ENCODE measurements around the gene SRD5A1. TPM values are rescaled to one million over a fixed set of nuclear protein-coding genes. Genes with fewer than 3 reads are reported as not detected.
A peak's percentile ranks its signal among the peaks of the same experiment; 100 is the strongest.

Gene SRD5A1
- total and polyA plus RNA-seq, 2 of the 8 experiments (the other 6 are each of a cell fraction or from before 2014, with no cell fraction given) = 34.7 to 42.4 TPM

GRCh38 chr5:6601271-6601670 lies 32.0 kb upstream of the SRD5A1 start:
- DNase-seq (ENCODE audit: low read depth in 1 of 2, low spot score in 2 of 2) = no peak
- peaks cover 47 to 80% (median 67%) of the 10 kb centered on the region in 4 experiments for H3K36me3 ChIP-seq (ENCODE audit: control insufficient read depth in 2 of 4, insufficient read depth in 4 of 4, low read length in 3 of 4)

More at GRCh38 chr5:6601271-6601670, 32.0 kb upstream of the SRD5A1 start:
- Histone ChIP-seq H4K91ac (replicated peaks; ENCODE audit: insufficient read length, low read length) (no peak overlapping the region), H2BK120ac (replicated peaks; ENCODE audit: low read depth, low read length) (no peak overlapping the region), H3K23me2 (ENCODE audit: low read depth, low read length) (no peaks in the 10 kb centered on the region), H3K18ac (ENCODE audit: extremely low read depth, low read length) (no peak overlapping the region), H3K4me2 (ENCODE audit: insufficient read depth in 1 of 2, low read depth in 2 of 2, low read length in 2 of 2) (no peak overlapping the region), H3K27ac (ENCODE audit: low read depth, low read length) (no peak overlapping the region), H2BK20ac (ENCODE audit: low read length) (no peak overlapping the region), H3K27me3 (replicated peaks in 1 of 4; ENCODE audit: control insufficient read depth in 3 of 4, extremely low read depth in 1 of 4, insufficient read depth in 3 of 4, low read length in 3 of 4) (no peaks in the 10 kb centered on the region), H2AK5ac (ENCODE audit: low read depth, low read length) (no peak overlapping the region), H3K9me3 (ENCODE audit: insufficient read depth in 2 of 2, low read depth in 1 of 2, low read length in 1 of 2) (no peaks in the 10 kb centered on the region), H3K9ac (replicated peaks in 1 of 4; ENCODE audit: extremely low read depth in 1 of 4, low read depth in 3 of 4, low read length in 3 of 4) (no peak overlapping the region), H3K56ac (replicated peaks; ENCODE audit: insufficient read length, low read depth, low read length) (no peak overlapping the region), H2BK12ac (ENCODE audit: low read depth, low read length) (no peak overlapping the region), H3K14ac (ENCODE audit: insufficient read length) (no peak overlapping the region), H3K79me1 (ENCODE audit: low read depth, low read length) (no peaks in the 10 kb centered on the region), H3K4ac (replicated peaks; ENCODE audit: insufficient read length, low read depth, low read length) (no peak overlapping the region), H4K20me1 (replicated peaks in 1 of 2; ENCODE audit: control insufficient read depth in 1 of 2, insufficient read depth in 2 of 2, low read length in 2 of 2) (peaks cover 11 to 12% of the 10 kb centered on the region in 2 experiments), H3K23ac (ENCODE audit: insufficient read length) (no peak overlapping the region), H3K4me1 (replicated peaks in 1 of 4; ENCODE audit: control insufficient read depth in 3 of 4, insufficient read depth in 4 of 4, low read length in 3 of 4) (no peaks in the 10 kb centered on the region), H4K8ac (ENCODE audit: extremely low read depth, insufficient read depth, low read length) (peak overlapping the region; percentile 28; the same call in 1 of the 2 replicates), H3K79me2 (ENCODE audit: control insufficient read depth in 1 of 2, insufficient read depth in 2 of 2, low read length in 2 of 2) (no peaks in the 10 kb centered on the region), H3K4me3 (ENCODE audit: extremely low read depth in 1 of 4, insufficient read depth in 2 of 4, low read depth in 3 of 4, low read length in 4 of 4) (no peak overlapping the region), H2BK5ac (ENCODE audit: low read depth, low read length) (no peak overlapping the region), H2AFZ (ENCODE audit: low read length) (no peak overlapping the region), H2BK15ac (ENCODE audit: low read length) (no peak overlapping the region), H4K5ac (ENCODE audit: insufficient read length, low read depth, low read length) (no peak overlapping the region)
- no peak for FAIRE-seq
- POLR2A ChIA-PET (ENCODE audit: partially characterized antibody) = interaction anchor here (0.9 to 2.5 kb wide), 4 partner anchors 8 to 32 kb away, joined by 3 to 8 read pairs (median 4); partner anchors contain the start of gene SRD5A1
- CTCF ChIA-PET (ENCODE audit: partially characterized antibody) = interaction anchor here (0.8 to 1.1 kb wide), 2 partner anchors 11 to 14 kb away, joined by 3 read pairs; no protein-coding TSS in a partner anchor
- WGBS, 2 experiments (ENCODE audit: extremely low coverage in 1 of 2, insufficient coverage in 1 of 2, insufficient read length in 1 of 2, insufficient replicate concordance in 2 of 2, low coverage in 1 of 2, low lambda C conversion rate in 2 of 2, missing lambda C conversion rate in 1 of 2) = 94% methylated on average over 11 of the region's 11 CpGs; no CpG with 5 or more reads in 1 of the 2 experiments
- TF ChIP-seq POLR2AphosphoS5 (IDR thresholded peaks at IDR 0.05; ENCODE audit: low read depth, low read length) (0 out of 2 replicates have a peak, but pooled peaks have one; percentile 21), RXRA (IDR thresholded peaks at IDR 0.05; ENCODE audit: insufficient read depth, low read depth, low read length) (no peak)

Measured in H1 (cell line).